Measurements from ENCODE around the gene CXCR3.
"Not testable (repeated sequence)": the region's sequence is repeated elsewhere in the genome, so short reads cannot be mapped to it uniquely, and the experiment has no call there.

Gene CXCR3

DNA sequence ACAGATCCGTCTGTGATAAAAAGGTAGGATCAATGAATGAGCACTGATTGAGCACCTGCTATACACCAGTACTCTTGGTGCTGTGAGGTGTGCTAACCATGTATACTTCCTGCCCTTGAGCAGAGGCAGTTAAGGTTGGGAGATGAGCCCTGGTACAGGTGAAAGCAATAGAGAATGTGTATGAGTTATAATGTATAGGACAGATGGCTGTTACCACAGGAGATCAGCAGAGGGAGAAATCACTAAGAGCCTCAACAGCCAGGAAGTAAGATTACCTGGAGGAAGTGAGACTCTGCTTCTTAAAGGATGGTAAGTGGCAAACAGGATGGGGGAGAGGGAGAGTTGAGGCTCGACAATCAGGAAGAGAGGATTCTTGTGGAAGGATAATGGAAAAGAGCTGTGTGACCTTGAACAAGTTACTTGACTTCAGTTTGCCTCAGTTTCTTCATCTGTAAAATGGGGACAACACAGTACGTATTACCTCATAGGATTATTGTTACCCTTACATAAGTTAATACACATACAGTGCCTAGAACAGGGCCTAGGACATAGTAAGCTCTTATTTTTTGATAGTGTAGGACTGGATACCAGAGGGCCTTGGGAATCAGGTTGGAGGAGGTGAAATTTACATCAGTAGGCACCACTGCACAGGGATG is 9.1 kb downstream of the CXCR3 start:
- DNase-seq (ENCODE audit: low read depth): no peak

DNA sequence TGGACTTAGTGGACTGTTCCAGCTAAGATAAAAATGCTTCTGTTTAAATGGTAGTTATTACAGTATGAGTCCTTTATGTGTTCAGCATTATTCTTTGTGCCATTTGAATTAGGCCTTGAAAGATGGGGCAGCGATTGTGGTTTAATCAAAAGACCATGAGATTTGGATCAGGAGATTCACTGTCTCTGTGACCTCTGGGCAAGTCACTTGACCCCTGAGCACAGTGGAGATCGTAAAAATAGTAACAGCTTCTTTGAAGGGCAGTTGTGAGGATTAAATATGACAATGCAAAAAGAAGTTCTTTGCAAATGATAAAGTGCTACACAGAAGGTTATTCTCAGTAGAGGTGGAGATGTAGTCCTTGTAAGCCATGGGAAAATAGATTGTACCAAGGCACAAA is 10.8 kb downstream of the CXCR3 start:
- DNase-seq (ENCODE audit: low read depth): no peak

DNA sequence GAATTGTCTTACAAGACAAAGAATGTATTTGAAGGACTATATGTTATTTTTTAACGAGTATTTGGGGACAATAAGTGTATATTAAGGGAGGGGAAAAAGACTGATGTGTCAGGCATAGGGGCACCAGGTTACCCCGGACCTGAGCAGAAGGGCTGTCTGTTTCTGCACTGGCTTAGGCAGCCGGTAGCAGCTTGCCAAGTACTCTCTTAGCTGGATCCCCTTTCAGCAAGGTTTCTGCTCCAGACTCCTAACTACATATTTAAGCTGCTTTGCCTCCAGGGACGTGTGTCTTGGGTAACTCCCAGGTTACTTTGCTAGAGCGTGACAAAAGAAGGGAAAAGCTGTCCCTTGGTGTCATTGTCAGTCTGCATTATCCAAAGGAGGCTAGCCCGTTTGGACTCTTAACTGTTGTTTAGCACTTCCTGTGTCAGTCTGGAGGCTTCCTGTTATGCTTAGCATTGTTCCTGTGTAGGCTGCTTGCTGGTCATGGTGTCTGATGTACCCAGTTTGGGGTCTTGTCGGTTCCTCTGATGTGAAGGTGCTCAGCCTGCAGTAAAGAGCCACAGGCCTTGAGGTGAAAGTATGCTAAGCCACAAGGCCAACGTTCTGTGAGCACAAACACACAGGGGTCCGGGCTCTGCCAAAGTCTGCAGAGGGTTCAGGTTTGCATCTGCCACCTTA is 11.6 kb downstream of the CXCR3 start:
- DNase-seq (ENCODE audit: low read depth): no peak

DNA sequence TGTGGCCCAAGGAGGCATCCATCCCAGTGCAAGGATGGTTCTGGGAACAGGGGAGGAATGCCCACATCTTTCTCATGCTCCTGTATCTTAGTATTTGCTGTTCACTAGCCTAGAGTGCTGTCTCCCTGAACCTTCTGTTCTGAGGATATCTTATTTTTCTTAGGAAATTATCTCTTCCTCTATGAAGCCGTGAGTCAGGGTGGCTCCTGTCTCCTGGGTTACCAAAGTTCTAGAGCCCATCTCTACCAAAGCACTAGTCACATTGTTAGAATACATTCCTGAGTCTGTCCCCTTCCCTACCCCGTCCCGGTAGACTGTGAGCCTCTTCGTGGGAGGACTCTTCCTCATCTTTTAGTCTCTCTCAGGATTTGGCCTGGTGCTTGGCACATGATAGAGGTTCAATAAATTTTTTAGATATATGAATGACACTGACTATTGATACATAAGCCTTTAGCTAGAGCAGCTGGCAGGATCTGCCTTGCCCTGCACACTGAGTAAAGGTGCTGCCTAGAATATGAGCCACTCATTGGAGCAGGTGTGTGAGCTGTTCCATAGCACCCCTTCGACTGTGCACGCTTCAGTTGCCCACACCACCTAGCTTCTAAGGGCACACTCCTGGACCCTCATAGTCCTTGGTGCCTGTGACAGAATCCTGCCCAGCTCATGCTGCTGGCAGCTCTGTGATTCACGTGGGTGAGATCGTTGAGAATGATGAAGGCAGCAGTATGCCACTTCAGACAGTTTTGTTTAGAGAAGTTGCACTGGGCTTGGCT is 13.3 kb downstream of the CXCR3 start:
- DNase-seq (ENCODE audit: low read depth): no peak

DNA sequence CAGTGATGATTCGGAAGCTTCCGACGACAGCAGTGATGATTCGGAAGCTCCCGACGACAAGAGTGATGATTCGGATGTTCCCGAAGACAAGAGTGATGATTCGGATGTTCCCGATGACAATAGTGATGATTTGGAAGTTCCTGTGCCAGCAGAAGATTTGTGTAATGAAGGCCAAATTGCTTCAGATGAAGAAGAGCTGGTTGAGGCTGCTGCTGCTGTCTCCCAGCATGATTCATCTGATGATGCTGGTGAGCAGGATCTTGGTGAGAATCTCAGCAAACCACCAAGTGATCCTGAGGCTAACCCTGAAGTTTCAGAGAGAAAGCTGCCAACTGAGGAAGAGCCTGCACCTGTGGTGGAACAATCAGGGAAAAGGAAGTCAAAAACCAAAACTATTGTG is 14.2 kb downstream of the CXCR3 start:
- no peak for DNase-seq (ENCODE audit: low read depth)

DNA sequence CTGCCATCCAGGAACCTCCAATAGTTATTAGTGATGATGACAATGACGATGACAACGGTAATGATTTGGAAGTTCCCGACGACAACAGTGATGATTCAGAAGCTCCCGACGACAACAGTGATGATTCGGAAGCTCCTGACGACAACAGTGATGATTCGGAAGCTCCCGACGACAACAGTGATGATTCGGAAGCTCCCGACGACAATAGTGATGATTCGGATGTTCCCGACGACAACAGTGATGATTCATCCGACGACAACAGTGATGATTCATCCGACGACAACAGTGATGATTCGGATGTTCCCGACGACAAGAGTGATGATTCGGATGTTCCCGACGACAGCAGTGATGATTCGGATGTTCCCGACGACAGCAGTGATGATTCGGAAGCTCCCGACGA is 14.7 kb downstream of the CXCR3 start:
- DNase-seq (ENCODE audit: low read depth): no peak

DNA sequence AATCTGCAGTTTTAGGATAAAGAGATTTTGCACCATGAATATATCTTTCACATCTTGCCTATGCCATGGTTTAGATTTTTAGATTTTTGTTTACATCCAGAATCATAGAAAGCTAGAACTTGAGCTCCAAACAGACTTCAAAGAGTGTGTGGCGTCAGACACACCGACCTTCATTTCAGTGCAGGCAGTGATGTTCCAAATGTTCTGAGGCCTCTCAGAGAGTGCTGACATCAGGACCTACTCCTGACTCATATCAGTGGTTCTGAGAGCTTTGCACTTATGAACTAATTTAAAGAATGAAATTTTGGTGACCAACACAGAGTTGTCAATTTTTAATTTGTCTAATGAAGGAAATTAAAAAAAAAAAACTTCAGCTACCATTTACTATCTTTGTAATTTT is 18.3 kb downstream of the CXCR3 start:
- no peak for DNase-seq (ENCODE audit: low read depth)

DNA sequence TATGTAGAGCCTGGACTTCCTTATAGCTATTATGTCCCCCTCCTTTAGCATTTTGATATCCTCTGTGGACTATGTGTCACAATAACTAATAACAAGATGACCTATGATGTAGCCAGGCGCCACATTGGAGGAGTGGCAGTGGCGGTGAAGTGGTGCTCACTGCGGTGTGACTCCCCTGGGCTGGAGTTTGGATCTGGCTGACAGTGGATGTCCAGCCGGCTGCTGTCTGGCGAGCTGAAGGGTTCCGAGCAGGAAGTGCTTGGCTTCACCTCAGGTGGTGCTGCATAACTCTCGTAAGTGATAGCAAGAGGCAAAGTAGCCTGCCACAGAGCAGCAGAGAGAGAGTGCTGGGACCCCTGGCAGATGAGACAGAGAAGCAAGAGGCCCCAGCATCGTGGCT is 25.1 kb downstream of the CXCR3 start:
- not testable (repeated sequence) for DNase-seq (ENCODE audit: low read depth)

DNA sequence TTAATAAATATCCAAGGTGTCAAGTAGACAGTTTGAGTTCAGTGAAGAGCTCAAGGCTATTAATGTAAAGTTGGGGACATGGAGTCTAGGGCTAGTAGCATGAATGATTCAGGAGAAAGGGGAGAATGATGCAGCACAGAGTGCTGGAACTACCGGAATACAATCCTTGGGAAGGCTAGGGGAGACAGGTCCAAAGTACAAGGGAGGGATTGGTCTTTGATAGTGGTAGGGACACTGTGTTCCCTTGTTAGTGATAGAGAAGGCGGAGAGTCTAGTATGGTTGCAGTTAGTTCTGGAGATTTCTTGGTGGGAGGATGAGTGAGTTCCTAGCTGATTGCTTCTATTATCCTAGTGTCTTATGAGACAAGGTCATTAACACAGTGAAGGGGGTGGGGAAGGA is 31.4 kb downstream of the CXCR3 start:
- no peak for DNase-seq (ENCODE audit: low read depth)

DNA sequence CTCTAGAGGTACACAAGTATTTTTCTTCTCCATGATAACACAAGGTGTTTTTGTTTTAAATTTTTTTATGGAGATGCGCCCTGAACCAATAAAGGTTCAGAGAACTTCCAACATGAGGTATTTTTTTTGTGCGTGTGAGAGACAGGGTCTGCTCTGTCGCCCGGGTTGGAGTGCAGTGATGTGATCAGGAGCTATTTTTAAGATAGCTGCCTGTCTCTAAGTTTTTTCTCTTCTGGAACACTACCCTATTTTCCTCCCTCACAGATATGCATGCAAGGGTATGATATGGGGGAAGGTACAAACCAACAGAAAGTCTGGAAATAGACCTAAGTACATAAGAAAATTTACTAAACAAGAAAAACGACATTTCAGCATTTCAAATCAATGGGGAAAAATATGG is 37.1 kb downstream of the CXCR3 start:
- DNase-seq (ENCODE audit: low read depth): no peak

DNA sequence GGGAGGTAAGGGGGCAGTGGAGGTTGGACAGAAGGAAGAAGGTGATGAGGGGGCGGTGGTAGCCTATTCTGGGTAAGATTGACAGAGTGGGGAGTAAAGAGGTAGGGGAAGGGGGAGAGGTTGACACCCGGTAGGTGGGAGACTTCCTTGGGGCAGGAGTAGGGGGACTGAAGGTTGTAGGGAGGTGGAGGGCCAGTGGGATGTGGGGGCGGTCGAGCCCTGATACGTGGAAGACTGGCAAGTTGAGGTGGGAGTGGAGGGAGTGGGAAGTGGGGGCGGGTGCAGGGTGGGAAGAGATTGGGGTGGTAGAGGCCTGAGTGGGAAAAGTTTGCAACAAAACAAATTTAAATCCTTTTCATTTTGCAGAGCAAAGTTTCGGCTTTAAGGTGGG is 38.3 kb downstream of the CXCR3 start:
- DNase-seq (ENCODE audit: low read depth): no peak

DNA sequence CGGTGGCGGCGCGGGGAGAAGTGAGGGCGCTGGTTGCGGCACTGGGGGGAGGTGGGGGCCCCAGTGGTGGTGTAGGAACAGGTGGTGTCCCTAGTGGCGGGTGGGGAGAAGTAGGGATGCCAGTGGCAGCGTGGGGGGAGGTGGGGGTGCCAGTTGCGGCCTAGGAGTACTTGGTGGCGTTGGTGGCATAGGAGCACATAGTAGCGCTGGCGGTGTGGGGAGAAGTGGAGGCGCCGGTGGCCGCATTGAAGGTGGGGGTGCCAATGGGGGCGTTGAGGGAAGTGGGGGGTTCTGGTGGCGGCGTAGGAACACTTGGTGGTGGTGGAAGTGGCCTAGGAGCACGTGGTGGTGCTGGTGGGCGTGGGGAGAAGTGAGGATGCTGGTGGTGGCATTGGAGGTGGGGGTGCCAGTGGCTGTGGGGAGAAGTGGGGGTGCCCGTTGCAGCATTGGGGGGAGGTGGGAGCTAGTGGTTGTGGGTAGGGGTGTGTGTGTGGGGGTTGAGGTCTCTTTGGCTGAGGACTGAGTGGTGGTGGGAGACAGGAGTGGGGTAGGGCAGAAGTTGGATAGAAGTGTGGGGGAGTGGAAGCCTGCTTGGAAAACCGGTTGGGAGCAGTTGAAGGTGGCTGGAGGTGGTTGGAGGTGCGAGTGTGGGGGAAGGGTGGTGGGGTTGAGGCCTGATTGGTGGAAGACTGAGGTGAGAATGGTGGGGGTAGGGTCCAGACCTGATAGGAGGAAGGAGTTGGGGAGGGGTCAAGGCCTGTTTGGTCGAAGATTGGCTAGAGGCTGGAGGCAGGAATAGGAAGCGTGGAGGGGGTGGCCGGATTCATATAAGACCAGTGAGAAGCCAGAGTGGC is 38.9 kb downstream of the CXCR3 start:
- DNase-seq (ENCODE audit: low read depth): no peak

DNA sequence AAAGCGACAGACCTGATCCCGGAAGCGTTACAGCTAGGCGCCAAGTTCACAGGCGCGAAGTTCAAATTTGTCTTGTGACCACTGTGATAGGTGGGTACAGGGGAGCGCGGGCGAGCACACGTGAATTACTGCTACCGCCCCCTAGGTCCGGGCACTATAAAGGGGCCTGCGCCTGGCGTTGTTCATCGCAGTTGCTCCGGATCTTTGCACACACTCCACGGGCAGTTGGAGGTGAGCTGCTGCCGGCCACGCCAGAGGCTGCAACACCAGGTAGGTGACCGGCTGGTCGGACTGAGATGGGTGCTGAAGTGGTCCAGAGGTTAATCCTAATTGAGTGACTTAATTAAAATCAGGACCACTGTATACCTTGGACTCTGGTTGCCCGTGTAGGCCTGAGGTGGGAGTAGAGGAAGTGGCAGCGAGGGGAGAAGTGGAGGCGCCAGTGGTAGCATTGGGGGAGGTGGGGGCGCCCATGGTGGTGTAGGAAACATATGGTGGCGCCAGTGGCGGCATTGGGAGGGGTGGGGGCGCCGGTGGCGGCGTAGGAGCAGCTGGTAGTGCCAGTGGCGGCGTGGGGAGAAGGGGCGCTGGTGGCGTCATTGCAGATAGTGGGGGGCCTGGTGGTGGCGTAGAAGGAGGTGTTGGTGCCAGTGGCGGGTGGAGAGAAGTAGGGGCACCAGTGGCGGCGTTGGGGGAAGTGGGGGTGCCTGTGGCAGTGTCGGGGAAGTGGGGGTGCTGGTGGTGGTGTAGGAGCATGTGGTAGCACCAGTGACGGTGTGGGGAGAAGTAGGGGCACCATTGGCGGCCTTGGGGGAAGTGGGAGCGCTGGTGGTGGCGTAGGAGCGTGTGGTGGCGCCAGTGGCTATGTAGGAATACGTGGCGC is 39.8 kb downstream of the CXCR3 start, which contains the start of gene GCNA:
GCNA (plus strand) TSS at position 185 of the 883 bp plus-strand sequence. CDS start 2,385 bp downstream, outside the sequence.
- DNase-seq (ENCODE audit: low read depth): no peak

DNA sequence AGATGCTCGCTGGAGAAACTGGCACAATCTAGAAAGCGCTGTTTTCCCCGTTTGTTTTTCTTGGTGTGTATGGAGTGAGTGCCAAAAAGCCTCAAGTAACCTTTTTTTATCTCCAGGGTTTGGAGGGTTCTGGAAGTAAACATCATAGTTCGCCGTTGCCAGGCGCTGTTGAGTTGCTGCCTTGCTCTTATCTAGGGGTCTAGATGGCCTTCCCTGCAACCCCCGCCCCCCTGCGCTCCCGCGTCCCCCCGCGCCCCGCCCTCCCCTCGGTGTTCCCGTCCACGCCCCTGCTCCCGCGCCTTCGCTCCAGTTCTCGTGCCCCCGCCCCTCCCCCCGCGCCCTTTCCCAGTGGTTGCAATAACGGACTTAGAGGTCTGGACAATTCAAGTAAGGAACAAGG is 40.6 kb downstream of the CXCR3 start:
- no peak for DNase-seq (ENCODE audit: low read depth)

DNA sequence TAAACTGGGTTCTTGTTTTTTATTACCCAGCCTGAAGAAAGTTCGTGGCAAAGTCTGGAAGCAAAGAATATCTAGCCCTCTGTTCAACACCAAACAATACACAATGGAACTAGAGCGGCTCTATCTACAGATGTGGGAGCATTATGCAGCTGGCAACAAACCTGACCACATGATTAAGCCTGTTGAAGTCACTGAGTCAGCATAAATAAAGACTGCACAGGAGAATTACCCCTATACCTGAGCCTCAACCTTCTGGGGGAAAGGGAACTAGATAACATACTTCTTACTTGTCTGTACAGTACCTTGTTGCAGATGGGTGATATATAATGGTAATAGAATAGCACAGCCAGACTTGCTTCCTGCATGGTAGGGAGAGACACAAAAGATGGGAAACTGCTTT is 44.7 kb downstream of the CXCR3 start:
- no peak for DNase-seq (ENCODE audit: low read depth)

DNA sequence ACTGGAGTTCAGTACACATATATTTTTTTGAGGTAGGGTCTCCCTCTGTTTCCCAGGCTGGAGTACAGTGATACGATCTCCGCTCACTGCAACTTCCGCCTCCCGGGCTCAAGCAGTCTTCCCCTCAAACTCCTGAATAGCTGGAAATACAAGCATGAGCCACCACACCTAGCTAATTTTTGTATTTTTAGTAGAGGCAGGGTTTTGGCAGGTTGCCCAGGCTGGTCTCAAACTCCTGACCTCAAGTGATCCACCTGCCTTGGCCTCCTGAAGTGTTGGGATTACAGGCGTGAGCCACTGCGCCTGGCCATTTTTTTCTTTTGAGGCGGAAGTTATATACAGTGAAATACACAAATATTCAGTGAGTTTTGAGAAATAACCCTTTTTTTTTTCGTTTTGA is 46.9 kb downstream of the CXCR3 start:
- DNase-seq (ENCODE audit: low read depth): not testable (repeated sequence)

All from activated T-helper 1 cell treated with Interleukin-2 at 50 U/mL for 16 hours (primary cell).